Transverse colon (tissue), 4 donors: ENCODE measurements around the gene NFIA.

Source experiments
- EP300 ChIP-seq: sonication (generic); formaldehyde crosslinking; IDR thresholded peaks from one replicate; pipeline ENCODE4 v1.6.1; 2017; ENCODE audit warnings: antibody characterized with exemption, low read depth
- POLR2A ChIP-seq: fragments of 450-650 bp; IDR thresholded peaks from one replicate; pipeline ENCODE4 v1.6.1; 2016; ENCODE audit warnings: antibody characterized with exemption, mild to moderate bottlenecking, moderate library complexity
- POLR2AphosphoS5 ChIP-seq, 3 donors: sonication (generic); formaldehyde crosslinking; IDR thresholded peaks; one replicate each; pipeline ENCODE4 v1.6.1; 2016; ENCODE audit warnings: antibody characterized with exemption in 3 of 3
- TF ChIP-seq, protein P1 (sequence below), 5 experiments: fragments of 200-600 bp in 3 of 5; fragments of 450-650 bp in 2 of 5; sonication (generic) in 3 of 5; IDR thresholded peaks; 1 replicate in 2 of 5; 2 replicates in 3 of 5; pipeline ENCODE4 v1.5.1; 2016 to 2017; ENCODE audit warnings: antibody characterized with exemption in 5 of 5, inconsistent platforms in 3 of 5, mild to moderate bottlenecking in 2 of 5, moderate library complexity in 1 of 5

DNA sequence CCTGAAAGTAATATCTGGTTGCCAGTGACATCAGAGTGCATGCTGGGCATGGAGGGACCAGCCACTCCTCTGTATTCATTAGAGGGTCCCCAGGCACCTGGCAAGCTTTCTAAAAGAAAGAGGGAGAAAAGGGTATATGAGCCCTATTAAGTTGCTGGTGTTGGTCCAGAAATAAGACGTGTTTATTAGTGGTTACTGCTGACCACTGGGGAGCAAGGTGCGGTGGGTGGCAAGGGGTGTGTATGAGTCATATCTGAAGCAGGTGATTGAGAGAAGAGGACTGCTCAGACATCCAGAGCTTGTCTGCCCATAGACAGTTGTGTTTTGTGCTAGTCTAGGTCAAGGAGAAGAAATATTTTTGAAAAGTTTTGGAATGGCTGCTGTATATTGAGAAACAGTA, 344.5 kb downstream of the NFIA start:
- no peak for TF ChIP-seq POLR2A
- TF ChIP-seq, protein P1, sequence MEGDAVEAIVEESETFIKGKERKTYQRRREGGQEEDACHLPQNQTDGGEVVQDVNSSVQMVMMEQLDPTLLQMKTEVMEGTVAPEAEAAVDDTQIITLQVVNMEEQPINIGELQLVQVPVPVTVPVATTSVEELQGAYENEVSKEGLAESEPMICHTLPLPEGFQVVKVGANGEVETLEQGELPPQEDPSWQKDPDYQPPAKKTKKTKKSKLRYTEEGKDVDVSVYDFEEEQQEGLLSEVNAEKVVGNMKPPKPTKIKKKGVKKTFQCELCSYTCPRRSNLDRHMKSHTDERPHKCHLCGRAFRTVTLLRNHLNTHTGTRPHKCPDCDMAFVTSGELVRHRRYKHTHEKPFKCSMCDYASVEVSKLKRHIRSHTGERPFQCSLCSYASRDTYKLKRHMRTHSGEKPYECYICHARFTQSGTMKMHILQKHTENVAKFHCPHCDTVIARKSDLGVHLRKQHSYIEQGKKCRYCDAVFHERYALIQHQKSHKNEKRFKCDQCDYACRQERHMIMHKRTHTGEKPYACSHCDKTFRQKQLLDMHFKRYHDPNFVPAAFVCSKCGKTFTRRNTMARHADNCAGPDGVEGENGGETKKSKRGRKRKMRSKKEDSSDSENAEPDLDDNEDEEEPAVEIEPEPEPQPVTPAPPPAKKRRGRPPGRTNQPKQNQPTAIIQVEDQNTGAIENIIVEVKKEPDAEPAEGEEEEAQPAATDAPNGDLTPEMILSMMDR (IDR thresholded peaks at IDR 0.05), result no peak
- no peak for TF ChIP-seq POLR2AphosphoS5 (IDR thresholded peaks at IDR 0.05)
- no peak for TF ChIP-seq EP300
